ENCODE data around the gene CLMN.

DNA sequence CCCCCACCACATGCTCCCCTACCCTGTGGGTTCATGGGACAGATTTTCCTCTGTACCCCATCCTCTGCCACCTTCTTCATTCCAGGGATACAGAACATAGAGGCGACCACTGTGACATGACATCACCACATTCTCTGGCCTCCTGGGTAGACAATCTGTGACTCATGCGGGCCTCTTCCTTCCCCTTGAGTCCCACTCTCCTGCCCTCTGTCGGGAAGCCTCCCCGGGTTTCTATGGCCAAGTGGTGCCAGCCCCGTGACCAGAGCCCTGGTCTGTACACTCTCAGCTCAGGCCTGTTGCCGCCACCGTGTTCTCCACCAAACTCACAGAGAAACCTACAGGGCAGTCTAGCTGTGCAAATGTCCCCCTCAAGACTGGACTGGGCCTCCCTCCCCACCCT, 8.0 kb downstream of the CLMN start:
- TF ChIP-seq, protein P1, sequence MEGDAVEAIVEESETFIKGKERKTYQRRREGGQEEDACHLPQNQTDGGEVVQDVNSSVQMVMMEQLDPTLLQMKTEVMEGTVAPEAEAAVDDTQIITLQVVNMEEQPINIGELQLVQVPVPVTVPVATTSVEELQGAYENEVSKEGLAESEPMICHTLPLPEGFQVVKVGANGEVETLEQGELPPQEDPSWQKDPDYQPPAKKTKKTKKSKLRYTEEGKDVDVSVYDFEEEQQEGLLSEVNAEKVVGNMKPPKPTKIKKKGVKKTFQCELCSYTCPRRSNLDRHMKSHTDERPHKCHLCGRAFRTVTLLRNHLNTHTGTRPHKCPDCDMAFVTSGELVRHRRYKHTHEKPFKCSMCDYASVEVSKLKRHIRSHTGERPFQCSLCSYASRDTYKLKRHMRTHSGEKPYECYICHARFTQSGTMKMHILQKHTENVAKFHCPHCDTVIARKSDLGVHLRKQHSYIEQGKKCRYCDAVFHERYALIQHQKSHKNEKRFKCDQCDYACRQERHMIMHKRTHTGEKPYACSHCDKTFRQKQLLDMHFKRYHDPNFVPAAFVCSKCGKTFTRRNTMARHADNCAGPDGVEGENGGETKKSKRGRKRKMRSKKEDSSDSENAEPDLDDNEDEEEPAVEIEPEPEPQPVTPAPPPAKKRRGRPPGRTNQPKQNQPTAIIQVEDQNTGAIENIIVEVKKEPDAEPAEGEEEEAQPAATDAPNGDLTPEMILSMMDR (IDR thresholded peaks at IDR 0.05), result no peak
- TF ChIP-seq EZH2 (IDR thresholded peaks at IDR 0.05), result no peak

Data from neural progenitor cell (in vitro differentiated cells).